Measurements from ENCODE around the gene EIPR1. TPM values are rescaled to one million over a fixed set of nuclear protein-coding genes. Genes with fewer than 3 reads are reported as not detected.

EIPR1 gene
- total and polyA plus RNA-seq, 2 of the 4 experiments (the other 2 are of a cell fraction) = 46.5 to 67.4 TPM

DNA sequence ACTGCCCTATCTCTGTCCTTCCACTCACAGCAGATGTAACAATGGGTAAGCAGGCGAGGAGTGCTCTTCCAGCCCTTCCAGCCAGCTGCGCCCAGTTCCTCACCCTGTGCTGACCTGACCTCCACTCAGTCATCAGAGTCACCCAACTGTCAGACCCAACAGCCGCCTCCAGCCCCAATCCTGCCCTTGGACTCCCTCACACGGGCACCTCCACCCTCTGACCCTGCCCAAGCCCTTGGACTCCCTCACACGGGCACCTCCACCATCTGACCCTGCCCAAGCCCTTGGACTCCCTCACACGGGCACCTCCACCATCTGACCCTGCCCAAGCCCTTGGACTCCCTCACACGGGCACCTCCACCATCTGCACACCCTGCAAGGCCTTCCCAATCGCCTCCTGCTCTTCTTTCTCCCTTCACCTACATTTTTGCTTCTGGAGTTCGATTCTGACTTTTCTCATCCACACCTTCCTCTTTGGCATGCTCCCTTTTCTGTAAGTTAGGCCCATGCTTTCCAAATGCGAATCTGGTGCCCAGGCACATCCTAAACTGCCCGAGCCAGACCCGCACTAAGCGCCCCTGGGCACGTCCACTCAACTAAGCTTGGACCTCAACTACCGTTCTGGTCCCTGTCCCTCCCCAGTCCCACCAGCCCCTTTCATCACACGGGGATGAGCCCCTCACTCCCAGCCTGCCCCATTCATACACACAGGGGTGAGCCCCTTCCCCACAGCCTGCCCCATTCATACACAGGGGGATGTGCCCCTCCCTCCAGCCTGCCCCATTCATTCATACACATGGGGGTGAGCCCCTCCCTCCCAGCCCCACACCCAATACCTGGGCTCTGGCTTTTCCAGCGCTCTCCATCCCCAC, 15.9 kb downstream of the EIPR1 start:
- Histone ChIP-seq H2AK9ac (replicated peaks; ENCODE audit: low read depth, low read length, poor library complexity) (no peak overlapping the region), H3K56ac (ENCODE audit: extremely low read depth, insufficient read depth, low read length) (no peak overlapping the region), H4K8ac (ENCODE audit: low read depth in 2 of 2, low read length in 2 of 2) (no peak overlapping the region), H3K4ac (ENCODE audit: low read depth, low read length) (no peak overlapping the region), H3K9ac (ENCODE audit: low read depth, low read length) (no peak overlapping the region), H2AFZ (replicated peaks; ENCODE audit: low read length, poor library complexity) (no peak overlapping the region), H2BK20ac (ENCODE audit: low read depth, low read length) (no peak overlapping the region), H4K20me1 (ENCODE audit: insufficient read depth, low read length) (no peaks in the 10 kb centered on the region), H3K27ac (ENCODE audit: insufficient read depth, low read length) (no peak overlapping the region), H3K23ac (ENCODE audit: low read depth, low read length) (no peak overlapping the region), H2BK5ac (ENCODE audit: low read depth, low read length, poor library complexity, severe bottlenecking) (no peak overlapping the region), H3K9me1 (ENCODE audit: insufficient read depth, low read length) (no peaks in the 10 kb centered on the region), H3K4me1 (ENCODE audit: control insufficient read depth, insufficient read depth, low read length) (no peaks in the 10 kb centered on the region), H3K79me1 (ENCODE audit: low read depth in 1 of 2, low read length in 2 of 2) (peaks cover 18 to 42% of the 10 kb centered on the region in 2 experiments), H3K9me3 (ENCODE audit: control insufficient read depth, insufficient read depth, low read length) (no peaks in the 10 kb centered on the region), H2BK15ac (ENCODE audit: low read depth, low read length) (no peak overlapping the region), H3K4me2 (ENCODE audit: low read depth, low read length) (no peak overlapping the region), H3K27me3 (ENCODE audit: control insufficient read depth, insufficient read depth, low read length) (no peaks in the 10 kb centered on the region), H4K5ac (ENCODE audit: low read depth, low read length) (no peak overlapping the region), H2AK5ac (ENCODE audit: low read depth, low read length) (no peak overlapping the region), H4K91ac (ENCODE audit: insufficient read depth, low read depth, low read length) (no peak overlapping the region), H2BK120ac (ENCODE audit: low read depth, low read length) (no peak overlapping the region), H3K18ac (ENCODE audit: low read depth, low read length) (no peak overlapping the region), H3K14ac (replicated peaks; ENCODE audit: low read depth, low read length) (no peak overlapping the region), H3K36me3 (ENCODE audit: control insufficient read depth, insufficient read depth, low read length) (no peaks in the 10 kb centered on the region), H3K4me3 (ENCODE audit: insufficient read depth, low read depth, low read length) (no peak overlapping the region)
- no peak for ATAC-seq (ENCODE audit: low read depth)
- dilution Hi-C loops (cut with HindIII; ENCODE audit: low sequenced_read_pairs, unreplicated experiment) (no loop called here), intact Hi-C loops (cut with micrococcal nuclease) (no loop called here), in situ Hi-C loops (cut with MboI; ENCODE audit: low sequenced_read_pairs) (no loop called here)
- CTCF ChIA-PET = interaction anchor here (0.6 kb wide), 1 partner anchor 575 kb away, joined by 4 read pairs; no protein-coding TSS in a partner anchor
- POLR2A ChIA-PET (ENCODE audit: unreplicated experiment) = no interaction called here
- WGBS, 2 experiments (ENCODE audit: extremely low coverage in 2 of 2, insufficient read length in 1 of 2) = 93% methylated on average over 9 of the region's 17 CpGs; no CpG with 5 or more reads in 1 of the 2 experiments
- no peak for DNase-seq
- no TSS peak for BruUV-seq (replicated peaks)
- TF ChIP-seq MXI1 (IDR thresholded peaks at IDR 0.05; ENCODE audit: borderline replicate concordance, low read depth, low read length) (no peak), RCOR1 (IDR thresholded peaks at IDR 0.05; ENCODE audit: insufficient replicate concordance, low read length) (no peak), CEBPB (IDR thresholded peaks at IDR 0.05; ENCODE audit: low read depth, low read length) (no peak), POLR2A (IDR thresholded peaks at IDR 0.05; ENCODE audit: low read depth, low read length) (no peak), SMC3 (IDR thresholded peaks at IDR 0.05; ENCODE audit: low read depth, low read length) (no peak), RFX5 (IDR thresholded peaks at IDR 0.05; ENCODE audit: low read depth, low read length) (no peak), FOS (IDR thresholded peaks at IDR 0.05; ENCODE audit: low read depth, low read length) (no peak), RAD21 (IDR thresholded peaks at IDR 0.05; ENCODE audit: low read length) (no peak), CHD1 (IDR thresholded peaks at IDR 0.05; ENCODE audit: low read depth, low read length) (no peak), BHLHE40 (IDR thresholded peaks at IDR 0.05; ENCODE audit: low read depth, low read length) (no peak), NFE2L2 (IDR thresholded peaks at IDR 0.05; ENCODE audit: low read depth, low read length) (no peak), MAZ (IDR thresholded peaks at IDR 0.05; ENCODE audit: borderline replicate concordance, low read depth, low read length) (no peak)
- TF ChIP-seq, protein P1, sequence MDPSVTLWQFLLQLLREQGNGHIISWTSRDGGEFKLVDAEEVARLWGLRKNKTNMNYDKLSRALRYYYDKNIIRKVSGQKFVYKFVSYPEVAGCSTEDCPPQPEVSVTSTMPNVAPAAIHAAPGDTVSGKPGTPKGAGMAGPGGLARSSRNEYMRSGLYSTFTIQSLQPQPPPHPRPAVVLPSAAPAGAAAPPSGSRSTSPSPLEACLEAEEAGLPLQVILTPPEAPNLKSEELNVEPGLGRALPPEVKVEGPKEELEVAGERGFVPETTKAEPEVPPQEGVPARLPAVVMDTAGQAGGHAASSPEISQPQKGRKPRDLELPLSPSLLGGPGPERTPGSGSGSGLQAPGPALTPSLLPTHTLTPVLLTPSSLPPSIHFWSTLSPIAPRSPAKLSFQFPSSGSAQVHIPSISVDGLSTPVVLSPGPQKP (IDR thresholded peaks at IDR 0.05; ENCODE audit: borderline replicate concordance, low read depth, low read length) = no peak
- TF ChIP-seq, protein P2, sequence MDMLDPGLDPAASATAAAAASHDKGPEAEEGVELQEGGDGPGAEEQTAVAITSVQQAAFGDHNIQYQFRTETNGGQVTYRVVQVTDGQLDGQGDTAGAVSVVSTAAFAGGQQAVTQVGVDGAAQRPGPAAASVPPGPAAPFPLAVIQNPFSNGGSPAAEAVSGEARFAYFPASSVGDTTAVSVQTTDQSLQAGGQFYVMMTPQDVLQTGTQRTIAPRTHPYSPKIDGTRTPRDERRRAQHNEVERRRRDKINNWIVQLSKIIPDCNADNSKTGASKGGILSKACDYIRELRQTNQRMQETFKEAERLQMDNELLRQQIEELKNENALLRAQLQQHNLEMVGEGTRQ (IDR thresholded peaks at IDR 0.05; ENCODE audit: low read depth, low read length) = no peak
- TF ChIP-seq, protein P3, sequence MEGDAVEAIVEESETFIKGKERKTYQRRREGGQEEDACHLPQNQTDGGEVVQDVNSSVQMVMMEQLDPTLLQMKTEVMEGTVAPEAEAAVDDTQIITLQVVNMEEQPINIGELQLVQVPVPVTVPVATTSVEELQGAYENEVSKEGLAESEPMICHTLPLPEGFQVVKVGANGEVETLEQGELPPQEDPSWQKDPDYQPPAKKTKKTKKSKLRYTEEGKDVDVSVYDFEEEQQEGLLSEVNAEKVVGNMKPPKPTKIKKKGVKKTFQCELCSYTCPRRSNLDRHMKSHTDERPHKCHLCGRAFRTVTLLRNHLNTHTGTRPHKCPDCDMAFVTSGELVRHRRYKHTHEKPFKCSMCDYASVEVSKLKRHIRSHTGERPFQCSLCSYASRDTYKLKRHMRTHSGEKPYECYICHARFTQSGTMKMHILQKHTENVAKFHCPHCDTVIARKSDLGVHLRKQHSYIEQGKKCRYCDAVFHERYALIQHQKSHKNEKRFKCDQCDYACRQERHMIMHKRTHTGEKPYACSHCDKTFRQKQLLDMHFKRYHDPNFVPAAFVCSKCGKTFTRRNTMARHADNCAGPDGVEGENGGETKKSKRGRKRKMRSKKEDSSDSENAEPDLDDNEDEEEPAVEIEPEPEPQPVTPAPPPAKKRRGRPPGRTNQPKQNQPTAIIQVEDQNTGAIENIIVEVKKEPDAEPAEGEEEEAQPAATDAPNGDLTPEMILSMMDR (conservative IDR thresholded peaks at IDR 0.05; ENCODE audit: low read depth, low read length) = no peak

Data from IMR-90 (cell line).